HepG2 (cell line): ENCODE data around the gene MRPL58. TPM values are rescaled to one million over a fixed set of nuclear protein-coding genes. Genes with fewer than 3 reads are reported as not detected.

Experiments used
- ATAC-seq: fragments of 200-7000 bp; cut with Tn5 transposase; 3 replicates; pipeline ENCODE4 v1.9.1; 2020; ENCODE audit warnings: mild to moderate bottlenecking, moderate library complexity
- BruUV-seq: library from RNA; stranded (reverse); fragments of 400-500 nt; replicated peaks from 2 replicates; lab custom pipeline; 2021; lab: Mats Ljungman, UMichigan
- CTCF ChIA-PET: fragments of 300-600 bp; formaldehyde crosslinking; extraction: SDS; loops from one replicate; lab custom pipeline; 2021; ENCODE audit warnings: low total read pairs, inconsistent platforms, low intra/inter-chr PET ratio; lab: Yijun Ruan, JAX
- POLR2A ChIA-PET: fragments of 350-600 bp; sonication (Branson Sonifier 250); formaldehyde crosslinking; loops from one replicate; lab custom pipeline; 2020; ENCODE audit warnings: antibody characterized with exemption, inconsistent platforms; lab: Yijun Ruan, JAX
- DNase-seq: peaks from one replicate; pipeline ENCODE4 v3.0.0-alpha.2; 2015; ENCODE audit warnings: low spot score
- FAIRE-seq: peaks from 3 replicates; lab custom pipeline; 2011; peaks lifted over from hg19 to GRCh38; lab: Jason Lieb, UNC
- H2AFZ ChIP-seq: one replicate; pipeline ENCODE4 v1.6.1; 2011; ENCODE audit warnings: low read length, inconsistent platforms
- H3K27ac ChIP-seq: fragments of 300-600 bp; 3 replicates; pipeline ENCODE4 v1.8.0; 2011; ENCODE audit warnings: mixed run types, mild to moderate bottlenecking, mixed read lengths, low read length, inconsistent platforms; ENCODE audit not compliant: insufficient read depth; ENCODE audit errors: extremely low read length
- H3K27me3 ChIP-seq, 2 experiments: fragments of 200-600 bp in 1 of 2; 2 replicates in 1 of 2; 3 replicates in 1 of 2; pipeline versions ENCODE4 v1.6.0 to v1.8.0; 2011; ENCODE audit warnings: low read length in 2 of 2, mild to moderate bottlenecking in 2 of 2, moderate library complexity in 2 of 2, inconsistent platforms in 1 of 2; ENCODE audit not compliant: insufficient read depth in 2 of 2, control insufficient read depth in 1 of 2
- H3K36me3 ChIP-seq, 2 experiments: fragments of 200-600 bp in 1 of 2; replicated peaks in 1 of 2; 2 replicates in 1 of 2; 3 replicates in 1 of 2; pipeline versions ENCODE4 v1.5.1 to v1.8.0; 2011; ENCODE audit warnings: low read length in 2 of 2, inconsistent platforms in 1 of 2; ENCODE audit not compliant: insufficient read depth in 2 of 2, control insufficient read depth in 1 of 2
- H3K4me1 ChIP-seq: 2 replicates; pipeline ENCODE4 v1.5.1; 2012; ENCODE audit warnings: low read length, inconsistent platforms; ENCODE audit not compliant: insufficient read depth
- H3K4me2 ChIP-seq: 2 replicates; pipeline ENCODE4 v1.6.0; 2011; ENCODE audit warnings: low read depth, low read length, inconsistent platforms
- H3K4me3 ChIP-seq, 3 experiments: fragments of 200-600 bp in 1 of 3; sonication (generic), shearing (Covaris generic) in 1 of 3; replicated peaks in 1 of 3; 2 replicates each; pipeline ENCODE4 v1.5.1; 2011 to 2016; ENCODE audit warnings: low read length in 3 of 3, inconsistent platforms in 2 of 3, low read depth in 2 of 3, mild to moderate bottlenecking in 2 of 3, control low read depth in 1 of 3, mixed read lengths in 1 of 3; ENCODE audit not compliant: insufficient read depth in 1 of 3
- H3K79me2 ChIP-seq: one replicate; pipeline ENCODE4 v1.6.1; 2011; ENCODE audit warnings: low read length, inconsistent platforms; ENCODE audit not compliant: insufficient read depth
- H3K9ac ChIP-seq: 2 replicates; pipeline ENCODE4 v1.6.0; 2011; ENCODE audit warnings: mild to moderate bottlenecking, low read depth, low read length, inconsistent platforms; ENCODE audit not compliant: insufficient read depth
- H3K9me3 ChIP-seq: 2 replicates; pipeline ENCODE4 v1.5.1; 2012; ENCODE audit warnings: mild to moderate bottlenecking, low read length
- H4K20me1 ChIP-seq: 2 replicates; pipeline ENCODE4 v1.6.0; 2011; ENCODE audit warnings: inconsistent platforms, mild to moderate bottlenecking, low read length, moderate library complexity; ENCODE audit not compliant: insufficient read depth
- CBX5 ChIP-seq: sonication (generic); formaldehyde crosslinking; IDR thresholded peaks from 2 replicates; pipeline ENCODE4 v1.4.0; 2020; ENCODE audit warnings: missing genetic modification reagents, borderline replicate concordance
- GATAD1 ChIP-seq: IDR thresholded peaks from 2 replicates; pipeline ENCODE4 v1.6.1; 2016; ENCODE audit warnings: missing genetic modification reagents, missing compliant biosample characterization
- KLF13 ChIP-seq: sonication (generic); formaldehyde crosslinking; IDR thresholded peaks from 2 replicates; pipeline ENCODE4 v1.4.0; 2020; ENCODE audit warnings: mild to moderate bottlenecking, missing genetic modification reagents
- MEIS1 ChIP-seq: sonication (generic); formaldehyde crosslinking; IDR thresholded peaks from 2 replicates; pipeline ENCODE4 v1.9.0; 2021; ENCODE audit warnings: mild to moderate bottlenecking, missing genetic modification reagents, moderate library complexity, borderline replicate concordance
- MIER3 ChIP-seq: IDR thresholded peaks from 2 replicates; pipeline ENCODE4 v1.6.1; 2016; ENCODE audit warnings: missing compliant biosample characterization, borderline replicate concordance
- PCBP2 ChIP-seq: fragments of 200-400 bp; formaldehyde crosslinking; optimal IDR thresholded peaks from 2 replicates; pipeline ENCODE3; 2018; ENCODE audit warnings: low read length, low read depth; ENCODE audit not compliant: poor library complexity, severe bottlenecking
- SMAD9 ChIP-seq: sonication (generic); formaldehyde crosslinking; IDR thresholded peaks from 2 replicates; pipeline ENCODE4 v1.5.1; 2020; ENCODE audit warnings: mild to moderate bottlenecking, missing genetic modification reagents
- SRSF1 ChIP-seq: fragments of 200-400 bp; formaldehyde crosslinking; optimal IDR thresholded peaks from 2 replicates; pipeline ENCODE3; 2017; ENCODE audit warnings: mild to moderate bottlenecking, low read depth, low read length, moderate library complexity
- TP53 ChIP-seq: sonication (generic); formaldehyde crosslinking; conservative IDR thresholded peaks from 2 replicates; pipeline ENCODE4 v1.4.0; 2020; ENCODE audit warnings: missing genetic modification reagents
- ZNF333 ChIP-seq: sonication (generic); formaldehyde crosslinking; IDR thresholded peaks from 2 replicates; pipeline ENCODE4 v1.4.0; 2020; ENCODE audit warnings: mild to moderate bottlenecking, missing genetic modification reagents, borderline replicate concordance
- ZNF563 ChIP-seq: sonication (generic); formaldehyde crosslinking; IDR thresholded peaks from 2 replicates; pipeline ENCODE4 v1.8.0; 2022; ENCODE audit warnings: mild to moderate bottlenecking, moderate library complexity, missing genetic modification reagents
- ZZZ3 ChIP-seq: sonication (generic); formaldehyde crosslinking; IDR thresholded peaks from 2 replicates; pipeline ENCODE4 v1.4.0; 2020; ENCODE audit warnings: missing genetic modification reagents, mild to moderate bottlenecking, borderline replicate concordance
- WGBS: methylation state at CpG from one replicate; pipeline ENCODE4 v1.1.6; 2017; ENCODE audit warnings: low lambda C conversion rate; 5-methylcytosine and 5-hydroxymethylcytosine counted together
- in situ Hi-C: cut with HindIII; loops from 2 replicates; pipeline ENCODE4 v1.10.0; 2017; ENCODE audit warnings: low pct_unique_long_range_greater_than_20kb; ENCODE audit not compliant: extremely low pct_ligation_motif_present
- intact Hi-C: fragments of 100-400 bp; cut with micrococcal nuclease; formaldehyde crosslinking; loops from one replicate; pipeline ENCODE4 v1.10.0; 2022; ENCODE audit not compliant: unreplicated experiment
- polyA plus RNA-seq, 8 experiments: library from polyadenylated mRNA; depleted of rRNA in 3 of 8; stranded (reverse) in 7 of 8; unstranded in 1 of 8; fragments of >200 nt; fragmentation: Illumina TruSeq in 4 of 8; extraction: Trizol in 4 of 8; gene quantifications; 2 replicates each; pipeline versions ENCODE4 v1.2.1 to v1.2.3, GENCODE V29; 2011 to 2016; ENCODE audit warnings: low read depth in 4 of 8, missing spikeins in 1 of 8, mixed read lengths in 1 of 8; ENCODE audit not compliant: insufficient read depth in 1 of 8
- total RNA-seq, 5 experiments: library from RNA; depleted of rRNA; stranded (reverse); fragments of >200 nt; fragmentation: Illumina TruSeq; extraction: Trizol; gene quantifications; 2 replicates each; pipeline ENCODE4 v1.2.3, GENCODE V29; 2016; ENCODE audit warnings: low read depth in 1 of 5
- TF ChIP-seq, protein P1 (sequence below): IDR thresholded peaks from 2 replicates; pipeline ENCODE4 v1.6.1; 2016; ENCODE audit warnings: control low read depth
- TF ChIP-seq, protein P2 (sequence below): sonication (generic); formaldehyde crosslinking; IDR thresholded peaks from 2 replicates; pipeline ENCODE4 v1.4.0; 2020; ENCODE audit warnings: low read depth, mild to moderate bottlenecking, missing genetic modification reagents
- TF ChIP-seq, protein P3 (sequence below): sonication (generic); formaldehyde crosslinking; IDR thresholded peaks from 2 replicates; pipeline ENCODE4 v1.4.0; 2020; ENCODE audit warnings: missing genetic modification reagents
- TF ChIP-seq, protein P4 (sequence below): sonication (generic); formaldehyde crosslinking; IDR thresholded peaks from 2 replicates; pipeline ENCODE4 v1.4.0; 2020; ENCODE audit warnings: mild to moderate bottlenecking, missing genetic modification reagents

Gene MRPL58
- total and polyA plus RNA-seq, 2 of the 13 experiments (the other 11 are each of a cell fraction or from before 2014, with no cell fraction given): 44.9 to 68.9 TPM

DNA sequence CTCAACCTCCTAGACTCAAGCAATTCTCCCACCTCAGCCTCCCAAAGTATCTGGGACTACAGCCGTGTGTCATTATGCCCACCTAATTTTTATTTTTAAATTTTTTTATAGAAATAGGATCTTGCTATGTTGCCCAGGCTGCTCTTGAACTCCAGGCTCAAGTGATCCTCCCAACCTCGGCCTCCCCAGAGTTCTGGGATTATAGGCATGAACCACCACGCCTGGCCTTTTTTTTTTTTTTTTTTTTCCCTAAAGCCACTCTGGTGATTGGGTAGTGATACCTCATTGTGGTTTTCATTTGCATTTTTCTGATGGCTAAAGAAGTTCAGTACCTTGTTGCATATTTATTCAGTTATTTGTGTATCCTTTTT is 26.3 kb upstream of the MRPL58 start (continued):
- TF ChIP-seq, protein P1, sequence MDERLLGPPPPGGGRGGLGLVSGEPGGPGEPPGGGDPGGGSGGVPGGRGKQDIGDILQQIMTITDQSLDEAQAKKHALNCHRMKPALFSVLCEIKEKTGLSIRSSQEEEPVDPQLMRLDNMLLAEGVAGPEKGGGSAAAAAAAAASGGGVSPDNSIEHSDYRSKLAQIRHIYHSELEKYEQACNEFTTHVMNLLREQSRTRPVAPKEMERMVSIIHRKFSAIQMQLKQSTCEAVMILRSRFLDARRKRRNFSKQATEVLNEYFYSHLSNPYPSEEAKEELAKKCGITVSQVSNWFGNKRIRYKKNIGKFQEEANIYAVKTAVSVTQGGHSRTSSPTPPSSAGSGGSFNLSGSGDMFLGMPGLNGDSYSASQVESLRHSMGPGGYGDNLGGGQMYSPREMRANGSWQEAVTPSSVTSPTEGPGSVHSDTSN (CRISPR knock-in tag): no peak
- TF ChIP-seq ZZZ3 (CRISPR knock-in tag): no peak
- TF ChIP-seq, protein P2, sequence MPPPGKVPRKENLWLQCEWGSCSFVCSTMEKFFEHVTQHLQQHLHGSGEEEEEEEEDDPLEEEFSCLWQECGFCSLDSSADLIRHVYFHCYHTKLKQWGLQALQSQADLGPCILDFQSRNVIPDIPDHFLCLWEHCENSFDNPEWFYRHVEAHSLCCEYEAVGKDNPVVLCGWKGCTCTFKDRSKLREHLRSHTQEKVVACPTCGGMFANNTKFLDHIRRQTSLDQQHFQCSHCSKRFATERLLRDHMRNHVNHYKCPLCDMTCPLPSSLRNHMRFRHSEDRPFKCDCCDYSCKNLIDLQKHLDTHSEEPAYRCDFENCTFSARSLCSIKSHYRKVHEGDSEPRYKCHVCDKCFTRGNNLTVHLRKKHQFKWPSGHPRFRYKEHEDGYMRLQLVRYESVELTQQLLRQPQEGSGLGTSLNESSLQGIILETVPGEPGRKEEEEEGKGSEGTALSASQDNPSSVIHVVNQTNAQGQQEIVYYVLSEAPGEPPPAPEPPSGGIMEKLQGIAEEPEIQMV (CRISPR knock-in tag): no peak

DNA sequence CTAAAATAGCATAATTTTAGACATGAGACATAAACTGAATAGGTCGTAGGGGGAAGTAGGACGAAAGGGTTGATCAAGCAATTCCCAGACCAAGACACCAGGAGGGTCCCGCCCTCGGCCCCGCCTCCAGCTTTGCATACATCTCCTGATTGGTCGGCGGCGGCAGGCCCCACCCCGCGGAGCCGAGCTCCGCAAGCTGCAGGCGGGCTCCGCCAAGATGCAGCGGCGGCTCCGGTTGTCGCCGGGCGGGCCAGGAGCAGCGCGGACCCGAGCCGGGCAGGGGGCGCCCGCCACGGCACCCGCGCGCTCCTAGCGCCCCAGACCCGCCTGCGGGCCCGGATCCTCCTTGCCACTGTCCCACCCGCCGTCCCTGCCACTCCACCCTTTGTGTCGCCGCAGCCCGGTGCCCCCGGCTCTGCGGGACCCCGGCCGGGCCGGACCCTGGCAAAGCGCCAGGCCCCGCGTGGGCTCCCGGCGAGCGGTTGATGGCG is 25.0 kb upstream of the MRPL58 start, which contains the start of gene CDR2L:
Gene CDR2L (plus strand): TSS at position 215 of the 491 bp plus-strand sequence. CDS start 412 bp downstream, outside the sequence.
- ChIA-PET POLR2A (interaction anchor here (1.0 to 3.7 kb wide), 9 partner anchors 9 to 144 kb away, joined by 3 to 50 read pairs (median 6); partner anchors contain the start of genes ARMC7, ATP5PD, HID1 and MRPL58), CTCF (no interaction called here)
- Histone ChIP-seq H3K4me1 (peaks cover 54% of the 10 kb centered on the region), H3K9ac (peak within 1 kb of the TSS; percentile 41; the same call in 1 of the 2 replicates), H2AFZ (no peak within 1 kb of the TSS), H4K20me1 (no peaks in the 10 kb centered on the region), H3K4me2 (peak within 1 kb of the TSS; percentile 75), H3K4me3 (peak within 1 kb of the TSS; percentile 63 to 82 (median 80)), H3K79me2 (no peaks in the 10 kb centered on the region), H3K36me3 (no peaks in the 10 kb centered on the region), H3K27ac (no peak within 1 kb of the TSS), H3K27me3 (peaks cover 0 to 9% of the 10 kb centered on the region in 2 experiments; a peak in 2 of 5 replicates), H3K9me3 (no peaks in the 10 kb centered on the region)
- DNase-seq: peak; percentile 86
- no TSS peak for BruUV-seq
- ATAC-seq: peak; percentile 91
- WGBS: 0% methylated on average over 18 of the region's 51 CpGs
- intact Hi-C loops (loop anchor here (1.0 kb wide), 1 partner anchor 47 kb away; no protein-coding TSS in a partner anchor), in situ Hi-C loops (no loop called here)
- FAIRE-seq: peak; percentile 93
- TF ChIP-seq MIER3 (CRISPR knock-in tag) (no peak), GATAD1 (CRISPR knock-in tag) (no peak), SMAD9 (CRISPR knock-in tag) (no peak), ZNF333 (no peak; the same call in 1 of the 2 replicates), MEIS1 (CRISPR knock-in tag) (no peak), KLF13 (CRISPR knock-in tag) (no peak), CBX5 (no peak), ZNF563 (CRISPR knock-in tag) (peak; percentile 65; the same call in 1 of the 2 replicates), SRSF1 (no peak), TP53 (CRISPR knock-in tag) (no peak), PCBP2 (no peak)
- TF ChIP-seq, protein P3, sequence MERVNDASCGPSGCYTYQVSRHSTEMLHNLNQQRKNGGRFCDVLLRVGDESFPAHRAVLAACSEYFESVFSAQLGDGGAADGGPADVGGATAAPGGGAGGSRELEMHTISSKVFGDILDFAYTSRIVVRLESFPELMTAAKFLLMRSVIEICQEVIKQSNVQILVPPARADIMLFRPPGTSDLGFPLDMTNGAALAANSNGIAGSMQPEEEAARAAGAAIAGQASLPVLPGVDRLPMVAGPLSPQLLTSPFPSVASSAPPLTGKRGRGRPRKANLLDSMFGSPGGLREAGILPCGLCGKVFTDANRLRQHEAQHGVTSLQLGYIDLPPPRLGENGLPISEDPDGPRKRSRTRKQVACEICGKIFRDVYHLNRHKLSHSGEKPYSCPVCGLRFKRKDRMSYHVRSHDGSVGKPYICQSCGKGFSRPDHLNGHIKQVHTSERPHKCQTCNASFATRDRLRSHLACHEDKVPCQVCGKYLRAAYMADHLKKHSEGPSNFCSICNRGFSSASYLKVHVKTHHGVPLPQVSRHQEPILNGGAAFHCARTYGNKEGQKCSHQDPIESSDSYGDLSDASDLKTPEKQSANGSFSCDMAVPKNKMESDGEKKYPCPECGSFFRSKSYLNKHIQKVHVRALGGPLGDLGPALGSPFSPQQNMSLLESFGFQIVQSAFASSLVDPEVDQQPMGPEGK (CRISPR knock-in tag): peak; percentile 31; the same call in 1 of the 2 replicates
- TF ChIP-seq, protein P4, sequence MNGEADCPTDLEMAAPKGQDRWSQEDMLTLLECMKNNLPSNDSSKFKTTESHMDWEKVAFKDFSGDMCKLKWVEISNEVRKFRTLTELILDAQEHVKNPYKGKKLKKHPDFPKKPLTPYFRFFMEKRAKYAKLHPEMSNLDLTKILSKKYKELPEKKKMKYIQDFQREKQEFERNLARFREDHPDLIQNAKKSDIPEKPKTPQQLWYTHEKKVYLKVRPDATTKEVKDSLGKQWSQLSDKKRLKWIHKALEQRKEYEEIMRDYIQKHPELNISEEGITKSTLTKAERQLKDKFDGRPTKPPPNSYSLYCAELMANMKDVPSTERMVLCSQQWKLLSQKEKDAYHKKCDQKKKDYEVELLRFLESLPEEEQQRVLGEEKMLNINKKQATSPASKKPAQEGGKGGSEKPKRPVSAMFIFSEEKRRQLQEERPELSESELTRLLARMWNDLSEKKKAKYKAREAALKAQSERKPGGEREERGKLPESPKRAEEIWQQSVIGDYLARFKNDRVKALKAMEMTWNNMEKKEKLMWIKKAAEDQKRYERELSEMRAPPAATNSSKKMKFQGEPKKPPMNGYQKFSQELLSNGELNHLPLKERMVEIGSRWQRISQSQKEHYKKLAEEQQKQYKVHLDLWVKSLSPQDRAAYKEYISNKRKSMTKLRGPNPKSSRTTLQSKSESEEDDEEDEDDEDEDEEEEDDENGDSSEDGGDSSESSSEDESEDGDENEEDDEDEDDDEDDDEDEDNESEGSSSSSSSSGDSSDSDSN (CRISPR knock-in tag): peak; percentile 69; the same call in 1 of the 2 replicates
